ENCODE measurements around the gene AOPEP. TPM values are rescaled to one million over a fixed set of nuclear protein-coding genes. Genes with fewer than 3 reads are reported as not detected.

AOPEP gene
- total and polyA plus RNA-seq, 9 of the 15 experiments (the other 6 are each of a cell fraction or from before 2014, with no cell fraction given) = 4.5 to 19.3 (median 13.5) TPM

- TF ChIP-seq, protein P1, sequence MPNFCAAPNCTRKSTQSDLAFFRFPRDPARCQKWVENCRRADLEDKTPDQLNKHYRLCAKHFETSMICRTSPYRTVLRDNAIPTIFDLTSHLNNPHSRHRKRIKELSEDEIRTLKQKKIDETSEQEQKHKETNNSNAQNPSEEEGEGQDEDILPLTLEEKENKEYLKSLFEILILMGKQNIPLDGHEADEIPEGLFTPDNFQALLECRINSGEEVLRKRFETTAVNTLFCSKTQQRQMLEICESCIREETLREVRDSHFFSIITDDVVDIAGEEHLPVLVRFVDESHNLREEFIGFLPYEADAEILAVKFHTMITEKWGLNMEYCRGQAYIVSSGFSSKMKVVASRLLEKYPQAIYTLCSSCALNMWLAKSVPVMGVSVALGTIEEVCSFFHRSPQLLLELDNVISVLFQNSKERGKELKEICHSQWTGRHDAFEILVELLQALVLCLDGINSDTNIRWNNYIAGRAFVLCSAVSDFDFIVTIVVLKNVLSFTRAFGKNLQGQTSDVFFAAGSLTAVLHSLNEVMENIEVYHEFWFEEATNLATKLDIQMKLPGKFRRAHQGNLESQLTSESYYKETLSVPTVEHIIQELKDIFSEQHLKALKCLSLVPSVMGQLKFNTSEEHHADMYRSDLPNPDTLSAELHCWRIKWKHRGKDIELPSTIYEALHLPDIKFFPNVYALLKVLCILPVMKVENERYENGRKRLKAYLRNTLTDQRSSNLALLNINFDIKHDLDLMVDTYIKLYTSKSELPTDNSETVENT (CRISPR knock-in tag; IDR thresholded peaks at IDR 0.05) = no peak
- no peak for TF ChIP-seq ZNF140 (CRISPR knock-in tag; IDR thresholded peaks at IDR 0.05)
- TF ChIP-seq, protein P2, sequence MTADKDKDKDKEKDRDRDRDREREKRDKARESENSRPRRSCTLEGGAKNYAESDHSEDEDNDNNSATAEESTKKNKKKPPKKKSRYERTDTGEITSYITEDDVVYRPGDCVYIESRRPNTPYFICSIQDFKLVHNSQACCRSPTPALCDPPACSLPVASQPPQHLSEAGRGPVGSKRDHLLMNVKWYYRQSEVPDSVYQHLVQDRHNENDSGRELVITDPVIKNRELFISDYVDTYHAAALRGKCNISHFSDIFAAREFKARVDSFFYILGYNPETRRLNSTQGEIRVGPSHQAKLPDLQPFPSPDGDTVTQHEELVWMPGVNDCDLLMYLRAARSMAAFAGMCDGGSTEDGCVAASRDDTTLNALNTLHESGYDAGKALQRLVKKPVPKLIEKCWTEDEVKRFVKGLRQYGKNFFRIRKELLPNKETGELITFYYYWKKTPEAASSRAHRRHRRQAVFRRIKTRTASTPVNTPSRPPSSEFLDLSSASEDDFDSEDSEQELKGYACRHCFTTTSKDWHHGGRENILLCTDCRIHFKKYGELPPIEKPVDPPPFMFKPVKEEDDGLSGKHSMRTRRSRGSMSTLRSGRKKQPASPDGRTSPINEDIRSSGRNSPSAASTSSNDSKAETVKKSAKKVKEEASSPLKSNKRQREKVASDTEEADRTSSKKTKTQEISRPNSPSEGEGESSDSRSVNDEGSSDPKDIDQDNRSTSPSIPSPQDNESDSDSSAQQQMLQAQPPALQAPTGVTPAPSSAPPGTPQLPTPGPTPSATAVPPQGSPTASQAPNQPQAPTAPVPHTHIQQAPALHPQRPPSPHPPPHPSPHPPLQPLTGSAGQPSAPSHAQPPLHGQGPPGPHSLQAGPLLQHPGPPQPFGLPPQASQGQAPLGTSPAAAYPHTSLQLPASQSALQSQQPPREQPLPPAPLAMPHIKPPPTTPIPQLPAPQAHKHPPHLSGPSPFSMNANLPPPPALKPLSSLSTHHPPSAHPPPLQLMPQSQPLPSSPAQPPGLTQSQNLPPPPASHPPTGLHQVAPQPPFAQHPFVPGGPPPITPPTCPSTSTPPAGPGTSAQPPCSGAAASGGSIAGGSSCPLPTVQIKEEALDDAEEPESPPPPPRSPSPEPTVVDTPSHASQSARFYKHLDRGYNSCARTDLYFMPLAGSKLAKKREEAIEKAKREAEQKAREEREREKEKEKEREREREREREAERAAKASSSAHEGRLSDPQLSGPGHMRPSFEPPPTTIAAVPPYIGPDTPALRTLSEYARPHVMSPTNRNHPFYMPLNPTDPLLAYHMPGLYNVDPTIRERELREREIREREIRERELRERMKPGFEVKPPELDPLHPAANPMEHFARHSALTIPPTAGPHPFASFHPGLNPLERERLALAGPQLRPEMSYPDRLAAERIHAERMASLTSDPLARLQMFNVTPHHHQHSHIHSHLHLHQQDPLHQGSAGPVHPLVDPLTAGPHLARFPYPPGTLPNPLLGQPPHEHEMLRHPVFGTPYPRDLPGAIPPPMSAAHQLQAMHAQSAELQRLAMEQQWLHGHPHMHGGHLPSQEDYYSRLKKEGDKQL (CRISPR knock-in tag; IDR thresholded peaks at IDR 0.05; ENCODE audit: borderline replicate concordance) = no peak
- TF ChIP-seq CCAR2 (IDR thresholded peaks at IDR 0.05; ENCODE audit: low read depth, low read length) = no peak
- TF ChIP-seq ZBTB43 (CRISPR knock-in tag; IDR thresholded peaks at IDR 0.05) = no peak
- TF ChIP-seq EGR1 (conservative IDR thresholded peaks at IDR 0.05) = peak; percentile 95
- TF ChIP-seq ZNF609 (CRISPR knock-in tag; IDR thresholded peaks at IDR 0.05; ENCODE audit: borderline replicate concordance) = 0 out of 2 replicates have a peak, but pooled peaks have one; percentile 27
- no peak for TF ChIP-seq ESRRA (IDR thresholded peaks at IDR 0.05; ENCODE audit: borderline replicate concordance, low read depth)
- TF ChIP-seq TBL1XR1 (IDR thresholded peaks at IDR 0.05; ENCODE audit: low read length in 2 of 2) = no peak
- no peak for TF ChIP-seq PPARD (CRISPR knock-in tag; IDR thresholded peaks at IDR 0.05)
- no peak for TF ChIP-seq KLF13 (tag; IDR thresholded peaks at IDR 0.05; ENCODE audit: borderline replicate concordance, low read depth)
Observed at GRCh38 chr9:95048225-95049087, 322.0 kb downstream of the AOPEP start (continued).

All from K562 (cell line).